NCI-H526 (cell line): ENCODE results near the gene TADA2A.

Experiments
- DNase-seq, 2 experiments: peaks; one replicate each; lab custom pipeline; 2025; lab: John Stamatoyannopoulos, UW

TADA2A gene

DNA sequence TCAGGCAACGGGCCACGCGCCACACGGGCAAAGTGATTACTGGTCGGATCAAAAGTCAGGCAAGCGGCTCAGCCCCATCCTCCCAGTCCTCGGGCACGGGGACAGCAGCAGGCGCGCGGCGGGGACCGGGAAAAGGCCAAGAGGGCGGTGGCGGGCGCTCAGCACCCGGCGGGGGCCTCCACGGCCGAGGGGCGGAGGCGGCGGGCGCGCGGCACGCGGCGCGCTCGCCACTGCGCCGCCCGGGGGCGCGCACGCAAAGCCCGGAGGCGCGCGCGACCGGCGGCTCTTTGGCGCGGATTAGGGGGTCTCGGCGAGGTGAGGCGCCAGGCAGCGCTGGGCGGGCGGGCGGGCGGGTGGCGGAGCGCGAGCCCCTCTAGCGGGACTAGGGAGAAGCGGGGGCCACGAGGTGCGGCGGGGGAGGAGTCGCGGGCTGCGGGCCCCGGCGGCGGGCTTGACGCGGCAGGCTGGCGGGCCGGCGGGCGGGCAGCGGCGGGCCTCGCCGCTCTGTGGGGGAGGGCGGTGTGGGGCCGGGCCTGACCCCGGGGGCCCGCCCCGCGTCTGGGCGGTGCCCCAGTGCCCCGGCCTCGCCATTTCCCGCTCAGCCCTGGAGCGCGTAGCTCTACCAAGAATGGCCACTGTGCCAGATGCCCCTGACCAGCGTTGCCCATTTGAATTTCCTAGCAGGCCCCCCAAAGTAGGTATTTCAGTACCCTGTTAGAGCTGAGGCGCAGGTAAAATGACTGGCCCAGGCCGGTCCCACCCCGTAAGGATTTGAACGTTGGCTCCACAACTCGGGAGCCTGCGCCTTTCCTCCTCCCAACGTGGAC lies at the start of gene TADA2A, which contains the start of gene ACACA:
TSS of gene TADA2A (plus strand) at position 252 of the 827 bp plus-strand sequence. CDS start 4,480 bp downstream, outside the sequence.
TSS of gene ACACA (minus strand) at position 202 of the 827 bp plus-strand sequence. CDS start 537 bp downstream, outside the sequence.
- peak; percentile 72 to 93 for DNase-seq

DNA sequence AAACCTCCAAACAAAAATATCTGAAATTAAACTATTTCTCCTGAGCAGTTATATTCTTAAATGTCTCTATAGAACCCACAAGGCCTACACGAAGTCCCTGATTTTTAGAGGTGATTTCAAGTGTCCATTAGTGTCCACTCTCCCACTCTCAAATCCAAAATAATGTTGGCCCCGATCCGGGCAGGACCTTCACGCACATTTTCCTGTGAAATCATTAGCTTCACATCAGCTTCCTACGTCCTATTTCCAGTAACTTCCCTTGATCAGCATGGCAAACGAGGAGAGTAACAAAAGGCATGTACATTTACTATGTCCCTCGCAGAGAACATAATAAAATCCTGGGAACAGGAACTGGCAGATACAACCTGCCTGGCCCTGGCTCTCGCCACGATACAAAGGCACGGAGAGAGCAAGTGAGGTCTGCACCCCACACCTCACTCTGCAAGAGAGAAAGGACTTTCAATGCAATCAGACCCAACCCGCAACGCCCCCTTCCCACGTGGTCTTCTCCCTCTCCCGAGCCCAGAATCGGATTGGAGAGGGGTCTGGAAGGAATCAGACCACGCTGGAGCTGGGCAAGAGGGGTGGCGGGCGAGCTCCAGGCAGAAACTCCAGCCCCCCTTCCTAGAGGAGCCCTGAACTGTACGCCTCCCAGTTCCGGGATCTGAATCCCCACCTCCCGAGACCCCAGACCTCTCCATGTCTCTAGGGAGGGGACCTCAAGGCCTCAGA lies 48.4 kb upstream of the TADA2A start:
- DNase-seq: peak; percentile 83 to 85

DNA sequence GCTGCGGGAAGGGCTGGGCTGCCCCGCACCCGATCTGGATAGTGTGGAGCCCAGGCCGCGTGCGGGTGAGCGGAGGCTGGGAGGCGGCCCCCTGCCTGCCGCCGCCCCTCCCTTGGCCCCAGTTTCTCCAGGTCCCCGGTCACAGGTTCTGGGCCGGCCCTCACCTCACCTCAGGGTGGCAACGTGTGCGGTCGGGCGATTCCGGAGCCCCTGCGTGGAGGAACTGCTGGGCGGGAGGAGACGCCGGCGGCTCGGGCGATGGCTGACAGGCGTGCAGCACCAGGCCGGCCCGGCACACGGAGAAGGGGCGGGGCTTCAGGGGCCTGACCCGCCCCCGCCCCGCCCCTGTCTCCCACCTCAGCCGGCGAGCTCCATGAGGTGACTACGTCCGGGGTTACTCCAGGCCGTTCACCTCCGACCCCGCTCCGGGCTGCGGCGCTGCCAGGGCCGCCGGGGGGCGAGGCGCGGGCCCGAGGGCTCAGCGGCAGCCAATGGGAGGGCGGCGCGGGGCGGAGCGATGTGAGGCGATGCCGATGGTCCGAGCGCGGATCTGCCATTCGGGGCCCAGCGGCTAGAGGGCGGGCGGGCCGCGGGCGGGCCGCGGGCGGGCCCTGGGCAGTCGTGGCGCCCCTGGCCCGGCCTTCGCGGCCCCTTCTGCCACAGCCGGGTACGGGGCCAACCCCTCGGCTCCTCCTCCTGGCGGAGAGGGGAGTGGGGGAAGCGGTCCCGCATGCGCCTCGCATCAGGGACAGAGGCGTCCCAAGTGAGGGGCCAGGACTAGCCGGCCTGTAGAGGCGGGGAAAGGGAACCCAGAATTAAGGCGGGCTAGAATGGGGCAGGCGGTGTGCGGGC lies 47.6 kb upstream of the TADA2A start:
- DNase-seq: peak; percentile 74 to 96

GRCh38 chr17:37359682-37360188 lies 47.0 kb upstream of the TADA2A start:
- no peak for DNase-seq

DNA sequence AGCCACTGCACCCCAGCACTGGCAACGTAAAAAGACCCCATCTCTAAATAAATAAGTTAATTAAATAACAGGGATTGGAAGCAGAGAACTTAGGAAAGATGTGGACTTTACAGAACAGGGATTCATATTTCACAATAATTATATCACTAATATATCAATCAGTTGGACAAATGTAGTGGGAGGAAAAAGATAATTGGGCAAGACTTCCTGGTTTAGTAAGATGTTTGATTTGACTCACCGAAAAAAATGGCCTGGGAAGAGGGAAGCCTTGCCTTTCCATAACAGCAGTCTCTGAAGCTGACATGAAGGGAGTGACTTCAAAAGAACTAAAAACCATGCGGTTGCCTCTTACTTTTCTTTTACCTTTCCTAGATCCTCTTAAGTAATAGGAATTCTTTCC lies 46.1 kb upstream of the TADA2A start:
- DNase-seq: no peak

- DNase-seq: peak in 1 of 2 experiments; percentile 8
Measured at GRCh38 chr17:37361543-37361942, 45.1 kb upstream of the TADA2A start.

DNA sequence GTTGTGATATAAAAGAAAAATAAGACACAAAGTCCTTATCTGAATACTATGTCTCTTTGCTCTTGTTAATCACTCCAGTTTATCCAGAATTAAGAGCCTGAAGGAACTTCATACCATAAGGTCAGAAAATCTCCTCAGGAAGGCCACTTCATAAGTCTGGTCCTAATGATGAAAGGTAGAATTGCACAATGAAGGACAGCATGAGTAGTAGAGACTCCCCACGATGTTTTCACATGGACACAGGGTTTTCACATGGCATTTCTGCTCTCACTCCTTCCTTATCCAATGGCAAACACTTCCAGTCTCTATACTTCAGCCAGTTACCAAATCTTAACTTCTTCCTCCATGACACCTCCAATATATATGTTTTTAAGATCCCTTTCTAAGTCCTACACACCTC lies 41.1 kb upstream of the TADA2A start:
- no peak for DNase-seq

DNA sequence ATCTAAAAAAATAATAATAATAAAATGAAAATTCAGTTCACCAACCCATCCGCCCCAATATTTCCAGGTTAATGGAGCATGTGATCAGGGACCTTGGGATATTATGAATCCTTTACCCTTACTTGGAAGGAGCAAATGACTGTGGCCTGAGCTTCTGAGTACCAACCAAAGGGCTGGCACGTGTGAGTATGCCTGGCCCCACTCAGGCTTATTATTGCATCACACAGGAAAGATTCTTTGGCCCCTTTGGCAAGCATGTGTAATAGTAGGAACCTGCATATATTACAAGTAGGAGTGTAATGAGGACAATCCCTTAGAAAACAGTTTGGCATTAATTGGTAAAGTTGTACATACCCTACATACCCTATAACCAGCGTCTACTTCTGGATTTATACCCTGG lies 38.1 kb upstream of the TADA2A start:
- DNase-seq: no peak

DNA sequence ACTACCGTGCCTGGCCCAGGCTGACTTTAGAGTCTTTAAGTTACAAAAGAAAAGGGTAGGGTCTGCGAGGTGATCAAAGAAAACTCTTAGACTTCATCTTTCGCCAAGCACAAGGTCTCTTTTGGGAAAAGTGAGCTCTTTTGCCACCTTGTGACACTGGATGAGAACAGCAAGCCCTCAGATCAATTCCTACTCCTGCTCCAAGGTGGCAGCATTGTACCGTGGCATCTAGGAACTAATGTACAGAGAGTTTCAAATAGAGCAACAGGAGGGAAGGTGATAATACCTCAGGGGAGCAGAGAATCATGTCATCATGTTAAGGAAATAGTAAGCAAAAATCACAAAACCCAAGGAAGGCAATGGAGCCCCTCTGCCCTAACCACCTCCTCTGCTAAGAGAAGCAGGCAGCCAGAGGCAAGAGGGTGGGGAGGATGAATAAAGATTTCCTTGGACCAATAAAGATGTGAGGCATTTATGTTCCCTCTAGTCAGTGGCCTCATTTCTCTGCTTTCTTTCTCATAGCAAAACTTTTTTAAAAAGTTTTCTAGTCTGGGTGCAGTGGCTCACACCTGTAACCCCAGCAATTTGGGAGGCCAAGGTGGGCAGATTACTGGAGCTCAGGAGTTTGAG lies 33.0 kb upstream of the TADA2A start:
- peak; percentile 79 to 93 for DNase-seq

DNA sequence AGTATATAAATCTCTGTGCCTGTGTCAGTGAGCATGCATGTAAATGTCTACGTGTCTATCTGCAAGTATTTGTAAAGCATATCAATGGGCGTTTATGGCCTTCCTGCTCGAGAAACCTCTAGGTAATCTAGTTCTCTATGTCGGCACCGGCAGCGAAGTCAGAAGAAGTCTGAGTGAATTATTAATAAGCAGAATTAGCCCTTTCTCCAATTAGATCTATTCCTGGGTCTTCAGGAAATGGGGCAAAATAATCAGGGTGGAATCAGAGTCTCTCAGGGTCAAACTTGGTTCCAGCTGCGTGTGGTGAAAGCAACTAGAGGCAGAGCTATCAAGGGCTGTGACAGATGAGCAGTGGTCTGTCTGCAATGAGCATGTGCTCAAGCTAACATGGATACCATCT lies 31.0 kb upstream of the TADA2A start, which contains the start of gene C17orf78:
TSS of gene C17orf78 (plus strand) at position 280 of the 400 bp plus-strand sequence. CDS start at position 388, 108 bp downstream.
- no peak for DNase-seq

GRCh38 chr17:37382056-37382455 lies 24.6 kb upstream of the TADA2A start:
- no peak for DNase-seq

- no peak for DNase-seq
Measured at GRCh38 chr17:37384560-37385149, 22.0 kb upstream of the TADA2A start.

GRCh38 chr17:37385474-37385990 lies 21.2 kb upstream of the TADA2A start:
- DNase-seq: no peak

DNA sequence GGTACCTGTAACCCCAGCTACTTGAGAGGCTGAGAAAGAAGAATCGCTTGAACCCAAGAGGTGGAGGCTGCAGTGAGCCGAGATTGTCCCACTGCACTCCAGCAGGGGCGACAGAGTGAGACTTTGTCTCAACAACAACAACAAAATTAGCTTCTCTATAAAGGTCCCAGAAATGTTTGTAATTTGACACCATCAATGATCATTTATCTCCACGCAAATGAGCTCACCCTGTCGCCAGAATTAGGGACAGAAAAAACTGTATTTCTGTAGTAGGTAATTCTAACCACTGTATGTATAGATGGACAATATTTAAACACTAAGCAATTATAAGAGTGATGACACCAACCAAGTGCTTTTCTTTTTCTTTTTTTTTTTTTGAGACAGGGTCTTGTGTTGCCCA lies 20.2 kb upstream of the TADA2A start:
- DNase-seq: peak; percentile 15 to 28

- no peak for DNase-seq
Measured at GRCh38 chr17:37388266-37388665, 18.4 kb upstream of the TADA2A start.

GRCh38 chr17:37389160-37389559 lies 17.5 kb upstream of the TADA2A start:
- peak; percentile 72 to 88 for DNase-seq

- DNase-seq: no peak
Measured at GRCh38 chr17:37391146-37391545, 15.5 kb upstream of the TADA2A start.

DNA sequence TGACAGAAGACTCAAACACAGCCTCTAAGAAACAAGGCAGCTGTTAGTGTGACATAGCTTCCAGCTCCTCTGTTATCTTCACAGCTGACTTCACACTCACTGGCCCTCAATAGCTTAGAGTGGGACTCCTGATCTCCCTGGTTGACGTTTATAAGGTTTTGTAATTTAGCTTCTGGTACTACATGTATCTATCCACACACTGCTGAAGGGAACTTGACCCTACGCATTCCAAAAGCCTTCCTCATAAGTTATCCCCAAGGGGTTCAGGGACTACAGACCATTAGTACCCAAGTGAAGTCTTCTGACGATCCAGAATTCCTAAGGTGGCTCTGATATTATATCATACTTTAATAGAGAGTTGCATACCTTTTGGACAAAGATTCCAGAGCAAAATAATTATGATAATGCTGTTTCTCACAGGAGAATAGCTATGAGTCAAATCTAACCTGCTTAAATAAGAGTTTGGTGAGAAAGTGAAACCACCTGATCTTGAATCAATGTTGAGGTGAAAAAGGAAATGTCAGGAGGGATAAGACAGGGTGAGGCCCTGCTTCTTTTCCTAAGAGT lies 14.6 kb upstream of the TADA2A start:
- no peak for DNase-seq

GRCh38 chr17:37393352-37393751 lies 13.3 kb upstream of the TADA2A start:
- DNase-seq: no peak

GRCh38 chr17:37399265-37399803 lies 7.4 kb upstream of the TADA2A start:
- DNase-seq: no peak
